SK-N-SH treated with all-trans-retinoic acid at 6 μM for 48 hours (cell line): ENCODE measurements around the gene VSX2.
A peak's percentile ranks its signal among the peaks of the same experiment; 100 is the strongest.

Experiments used
- ATAC-seq: fragments of 200-7000 bp; cut with Tn5 transposase; 3 replicates; pipeline ENCODE4 v1.9.1; 2020; ENCODE audit warnings: mild to moderate bottlenecking, moderate library complexity
- ARNTL ChIP-seq: fragments of 450-650 bp; formaldehyde crosslinking; IDR thresholded peaks from 2 replicates; pipeline ENCODE4 v1.5.0; 2020; ENCODE audit warnings: low read depth, mild to moderate bottlenecking, moderate library complexity, borderline replicate concordance
- BACH2 ChIP-seq: fragments of 250-450 bp; sonication (Bioruptor Pico); IDR thresholded peaks from 2 replicates; pipeline ENCODE4 v1.9.0; 2021; ENCODE audit warnings: mild to moderate bottlenecking, borderline replicate concordance
- CSDC2 ChIP-seq: fragments of 250-450 bp; sonication (Bioruptor Pico); IDR thresholded peaks from 2 replicates; pipeline ENCODE4 v1.5.0; 2020; ENCODE audit warnings: mild to moderate bottlenecking, moderate library complexity
- ESRRG ChIP-seq: fragments of 250-450 bp; sonication (Bioruptor Pico); IDR thresholded peaks from 2 replicates; pipeline ENCODE4 v1.6.1; 2021; ENCODE audit warnings: mild to moderate bottlenecking
- GLIS3 ChIP-seq: fragments of 250-450 bp; sonication (Bioruptor Pico); IDR thresholded peaks from 2 replicates; pipeline ENCODE4 v1.5.0; 2020; ENCODE audit warnings: mild to moderate bottlenecking, moderate library complexity
- ISL1 ChIP-seq: fragments of 250-450 bp; sonication (Bioruptor Pico); IDR thresholded peaks from 2 replicates; pipeline ENCODE4 v2.1.2; 2022; ENCODE audit warnings: mild to moderate bottlenecking, moderate library complexity
- OSR1 ChIP-seq: fragments of 250-450 bp; sonication (Bioruptor Pico); IDR thresholded peaks from 2 replicates; pipeline ENCODE4 v1.8.0; 2022; ENCODE audit warnings: moderate library complexity, mild to moderate bottlenecking, inconsistent platforms
- PPARA ChIP-seq: fragments of 250-450 bp; sonication (Bioruptor Pico); IDR thresholded peaks from 2 replicates; pipeline ENCODE4 v1.5.0; 2020; ENCODE audit warnings: mild to moderate bottlenecking, borderline replicate concordance
- RARB ChIP-seq: fragments of 250-450 bp; sonication (Bioruptor Pico); IDR thresholded peaks from 2 replicates; pipeline ENCODE4 v1.8.0; 2021; ENCODE audit warnings: mild to moderate bottlenecking, moderate library complexity
- SNAI2 ChIP-seq: fragments of 250-450 bp; sonication (Bioruptor Pico); IDR thresholded peaks from 2 replicates; pipeline ENCODE4 v1.5.0; 2020; ENCODE audit warnings: mild to moderate bottlenecking, moderate library complexity
- TCF4 ChIP-seq: fragments of 250-450 bp; sonication (Bioruptor Pico); IDR thresholded peaks from 2 replicates; pipeline ENCODE4 v1.8.0; 2021; ENCODE audit warnings: mild to moderate bottlenecking, moderate library complexity, borderline replicate concordance
- TOX ChIP-seq: fragments of 250-450 bp; sonication (Bioruptor Pico); IDR thresholded peaks from 2 replicates; pipeline ENCODE4 v1.8.0; 2021; ENCODE audit warnings: mild to moderate bottlenecking, moderate library complexity, borderline replicate concordance
- ZC3H10 ChIP-seq: fragments of 250-450 bp; sonication (Bioruptor Pico); IDR thresholded peaks from 2 replicates; pipeline ENCODE4 v1.5.1; 2021; ENCODE audit warnings: mild to moderate bottlenecking, moderate library complexity
- ZFP3 ChIP-seq: fragments of 250-450 bp; sonication (Bioruptor Pico); IDR thresholded peaks from 2 replicates; pipeline ENCODE4 v1.5.0; 2020; ENCODE audit warnings: mild to moderate bottlenecking, moderate library complexity
- ZFP30 ChIP-seq: fragments of 450-650 bp; formaldehyde crosslinking; IDR thresholded peaks from 2 replicates; pipeline ENCODE4 v1.5.0; 2022; ENCODE audit warnings: mild to moderate bottlenecking, moderate library complexity
- ZNF565 ChIP-seq: fragments of 450-650 bp; formaldehyde crosslinking; conservative IDR thresholded peaks from 2 replicates; pipeline ENCODE4 v1.5.0; 2020; ENCODE audit warnings: low read depth, mild to moderate bottlenecking, moderate library complexity
- ZNF70 ChIP-seq: fragments of 450-650 bp; formaldehyde crosslinking; IDR thresholded peaks from 2 replicates; pipeline ENCODE4 v1.5.0; 2020; ENCODE audit warnings: mild to moderate bottlenecking, moderate library complexity
- TF ChIP-seq, protein P1 (sequence below): fragments of 250-450 bp; sonication (Bioruptor Pico); IDR thresholded peaks from 2 replicates; pipeline ENCODE4 v1.8.0; 2021; ENCODE audit warnings: low read depth, mild to moderate bottlenecking, moderate library complexity, borderline replicate concordance
- TF ChIP-seq, protein P2 (sequence below): fragments of 250-450 bp; sonication (Bioruptor Pico); IDR thresholded peaks from 2 replicates; pipeline ENCODE4 v1.5.1; 2020; ENCODE audit warnings: low read depth, mild to moderate bottlenecking, moderate library complexity
- TF ChIP-seq, protein P3 (sequence below): fragments of 250-450 bp; sonication (Bioruptor Pico); IDR thresholded peaks from 2 replicates; pipeline ENCODE4 v1.5.0; 2020; ENCODE audit warnings: mild to moderate bottlenecking, moderate library complexity
- TF ChIP-seq, protein P4 (sequence below): fragments of 250-450 bp; sonication (Bioruptor Pico); IDR thresholded peaks from 2 replicates; pipeline ENCODE4 v1.5.1; 2021; ENCODE audit warnings: mild to moderate bottlenecking, moderate library complexity
- TF ChIP-seq, protein P5 (sequence below): fragments of 250-450 bp; sonication (Bioruptor Pico); IDR thresholded peaks from 2 replicates; pipeline ENCODE4 v1.8.0; 2020; ENCODE audit warnings: mild to moderate bottlenecking, moderate library complexity, borderline replicate concordance

VSX2 gene

DNA sequence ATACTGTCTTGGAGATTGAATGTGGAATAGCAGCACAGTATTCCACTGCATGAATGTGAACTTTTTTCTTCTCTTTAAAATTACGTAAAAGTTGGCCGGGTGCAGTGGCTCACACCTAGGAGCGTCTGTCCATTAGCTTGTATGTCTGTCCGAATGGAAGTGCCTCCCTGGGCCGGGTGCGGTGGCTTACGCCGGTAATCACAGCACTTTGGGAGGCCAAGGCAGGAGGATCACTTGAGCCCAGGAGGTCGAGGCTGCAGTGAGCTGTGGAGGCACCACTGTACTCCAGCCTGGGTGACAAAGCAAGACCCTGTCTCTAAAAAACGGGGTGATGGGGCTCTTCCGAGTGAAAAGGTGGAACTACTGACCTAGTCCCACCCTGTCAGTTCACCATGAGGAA, 22.6 kb upstream of the VSX2 start:
- TF ChIP-seq CSDC2 (CRISPR knock-in tag) (no peak), TOX (CRISPR knock-in tag) (no peak), ISL1 (CRISPR knock-in tag) (no peak), ZFP30 (no peak), GLIS3 (CRISPR knock-in tag) (no peak), PPARA (CRISPR knock-in tag) (no peak), ZC3H10 (no peak), ESRRG (CRISPR knock-in tag) (no peak), SNAI2 (CRISPR knock-in tag) (no peak), BACH2 (CRISPR knock-in tag) (no peak), RARB (CRISPR knock-in tag) (no peak), ZNF565 (CRISPR knock-in tag) (no peak), OSR1 (no peak), ZFP3 (CRISPR knock-in tag) (no peak), ARNTL (CRISPR knock-in tag) (no peak), ZNF70 (CRISPR knock-in tag) (no peak)
- TF ChIP-seq, protein P1, sequence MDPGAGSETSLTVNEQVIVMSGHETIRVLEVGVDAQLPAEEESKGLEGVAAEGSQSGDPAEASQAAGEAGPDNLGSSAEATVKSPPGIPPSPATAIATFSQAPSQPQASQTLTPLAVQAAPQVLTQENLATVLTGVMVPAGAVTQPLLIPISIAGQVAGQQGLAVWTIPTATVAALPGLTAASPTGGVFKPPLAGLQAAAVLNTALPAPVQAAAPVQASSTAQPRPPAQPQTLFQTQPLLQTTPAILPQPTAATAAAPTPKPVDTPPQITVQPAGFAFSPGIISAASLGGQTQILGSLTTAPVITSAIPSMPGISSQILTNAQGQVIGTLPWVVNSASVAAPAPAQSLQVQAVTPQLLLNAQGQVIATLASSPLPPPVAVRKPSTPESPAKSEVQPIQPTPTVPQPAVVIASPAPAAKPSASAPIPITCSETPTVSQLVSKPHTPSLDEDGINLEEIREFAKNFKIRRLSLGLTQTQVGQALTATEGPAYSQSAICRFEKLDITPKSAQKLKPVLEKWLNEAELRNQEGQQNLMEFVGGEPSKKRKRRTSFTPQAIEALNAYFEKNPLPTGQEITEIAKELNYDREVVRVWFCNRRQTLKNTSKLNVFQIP (CRISPR knock-in tag), result no peak
- TF ChIP-seq, protein P2, sequence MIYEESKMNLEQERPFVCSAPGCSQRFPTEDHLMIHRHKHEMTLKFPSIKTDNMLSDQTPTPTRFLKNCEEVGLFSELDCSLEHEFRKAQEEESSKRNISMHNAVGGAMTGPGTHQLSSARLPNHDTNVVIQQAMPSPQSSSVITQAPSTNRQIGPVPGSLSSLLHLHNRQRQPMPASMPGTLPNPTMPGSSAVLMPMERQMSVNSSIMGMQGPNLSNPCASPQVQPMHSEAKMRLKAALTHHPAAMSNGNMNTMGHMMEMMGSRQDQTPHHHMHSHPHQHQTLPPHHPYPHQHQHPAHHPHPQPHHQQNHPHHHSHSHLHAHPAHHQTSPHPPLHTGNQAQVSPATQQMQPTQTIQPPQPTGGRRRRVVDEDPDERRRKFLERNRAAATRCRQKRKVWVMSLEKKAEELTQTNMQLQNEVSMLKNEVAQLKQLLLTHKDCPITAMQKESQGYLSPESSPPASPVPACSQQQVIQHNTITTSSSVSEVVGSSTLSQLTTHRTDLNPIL (CRISPR knock-in tag), result no peak
- TF ChIP-seq, protein P3, sequence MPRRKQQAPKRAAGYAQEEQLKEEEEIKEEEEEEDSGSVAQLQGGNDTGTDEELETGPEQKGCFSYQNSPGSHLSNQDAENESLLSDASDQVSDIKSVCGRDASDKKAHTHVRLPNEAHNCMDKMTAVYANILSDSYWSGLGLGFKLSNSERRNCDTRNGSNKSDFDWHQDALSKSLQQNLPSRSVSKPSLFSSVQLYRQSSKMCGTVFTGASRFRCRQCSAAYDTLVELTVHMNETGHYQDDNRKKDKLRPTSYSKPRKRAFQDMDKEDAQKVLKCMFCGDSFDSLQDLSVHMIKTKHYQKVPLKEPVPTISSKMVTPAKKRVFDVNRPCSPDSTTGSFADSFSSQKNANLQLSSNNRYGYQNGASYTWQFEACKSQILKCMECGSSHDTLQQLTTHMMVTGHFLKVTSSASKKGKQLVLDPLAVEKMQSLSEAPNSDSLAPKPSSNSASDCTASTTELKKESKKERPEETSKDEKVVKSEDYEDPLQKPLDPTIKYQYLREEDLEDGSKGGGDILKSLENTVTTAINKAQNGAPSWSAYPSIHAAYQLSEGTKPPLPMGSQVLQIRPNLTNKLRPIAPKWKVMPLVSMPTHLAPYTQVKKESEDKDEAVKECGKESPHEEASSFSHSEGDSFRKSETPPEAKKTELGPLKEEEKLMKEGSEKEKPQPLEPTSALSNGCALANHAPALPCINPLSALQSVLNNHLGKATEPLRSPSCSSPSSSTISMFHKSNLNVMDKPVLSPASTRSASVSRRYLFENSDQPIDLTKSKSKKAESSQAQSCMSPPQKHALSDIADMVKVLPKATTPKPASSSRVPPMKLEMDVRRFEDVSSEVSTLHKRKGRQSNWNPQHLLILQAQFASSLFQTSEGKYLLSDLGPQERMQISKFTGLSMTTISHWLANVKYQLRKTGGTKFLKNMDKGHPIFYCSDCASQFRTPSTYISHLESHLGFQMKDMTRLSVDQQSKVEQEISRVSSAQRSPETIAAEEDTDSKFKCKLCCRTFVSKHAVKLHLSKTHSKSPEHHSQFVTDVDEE (CRISPR knock-in tag), result no peak
- TF ChIP-seq, protein P4, sequence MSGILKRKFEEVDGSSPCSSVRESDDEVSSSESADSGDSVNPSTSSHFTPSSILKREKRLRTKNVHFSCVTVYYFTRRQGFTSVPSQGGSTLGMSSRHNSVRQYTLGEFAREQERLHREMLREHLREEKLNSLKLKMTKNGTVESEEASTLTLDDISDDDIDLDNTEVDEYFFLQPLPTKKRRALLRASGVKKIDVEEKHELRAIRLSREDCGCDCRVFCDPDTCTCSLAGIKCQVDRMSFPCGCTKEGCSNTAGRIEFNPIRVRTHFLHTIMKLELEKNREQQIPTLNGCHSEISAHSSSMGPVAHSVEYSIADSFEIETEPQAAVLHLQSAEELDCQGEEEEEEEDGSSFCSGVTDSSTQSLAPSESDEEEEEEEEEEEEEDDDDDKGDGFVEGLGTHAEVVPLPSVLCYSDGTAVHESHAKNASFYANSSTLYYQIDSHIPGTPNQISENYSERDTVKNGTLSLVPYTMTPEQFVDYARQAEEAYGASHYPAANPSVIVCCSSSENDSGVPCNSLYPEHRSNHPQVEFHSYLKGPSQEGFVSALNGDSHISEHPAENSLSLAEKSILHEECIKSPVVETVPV (CRISPR knock-in tag), result no peak
- ATAC-seq, result no peak

DNA sequence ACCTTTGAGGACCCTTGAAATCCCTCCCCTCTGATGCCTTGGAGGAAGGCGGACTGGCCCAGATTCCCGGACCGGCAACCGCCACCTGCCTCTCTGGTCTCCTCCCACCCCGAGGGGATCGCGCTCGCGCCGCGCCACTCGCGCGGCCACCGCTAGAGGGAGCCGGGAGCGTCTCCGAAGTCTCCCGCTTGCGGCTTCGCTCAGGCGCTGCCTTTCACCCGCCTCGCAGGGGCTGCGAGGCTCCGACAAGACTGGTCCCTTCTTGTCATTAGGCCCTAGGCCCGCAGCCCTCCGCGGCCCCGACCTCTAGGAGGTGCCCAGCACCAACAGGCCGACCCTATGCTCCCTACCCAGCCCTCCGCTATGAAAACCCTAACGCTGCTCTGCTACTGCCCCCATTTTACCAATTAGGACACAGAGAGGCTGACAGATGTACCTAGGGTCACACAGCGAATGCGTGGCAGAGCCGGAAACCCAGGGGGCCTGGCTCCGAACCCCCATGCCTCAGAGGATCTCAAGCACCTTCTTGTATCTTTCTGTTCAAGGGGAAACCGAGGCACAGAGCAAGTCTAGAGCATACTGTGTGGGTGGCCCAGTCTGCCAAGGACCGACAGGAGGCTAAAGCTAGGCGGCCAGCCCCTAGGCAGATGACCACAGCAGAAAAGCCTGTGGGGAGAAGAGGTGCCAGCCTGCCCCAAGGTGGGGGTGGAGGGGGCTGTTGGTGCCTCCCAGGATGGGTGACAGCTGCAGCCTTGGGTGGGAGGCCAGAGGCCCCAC, 21.4 kb upstream of the VSX2 start:
- TF ChIP-seq ESRRG (CRISPR knock-in tag), result no peak
- TF ChIP-seq ZFP30, result no peak
- no peak for TF ChIP-seq RARB (CRISPR knock-in tag)
- no peak for TF ChIP-seq GLIS3 (CRISPR knock-in tag)
- TF ChIP-seq ZNF70 (CRISPR knock-in tag), result no peak
- TF ChIP-seq SNAI2 (CRISPR knock-in tag), result no peak
- TF ChIP-seq, protein P4 (CRISPR knock-in tag), result no peak
- no peak for TF ChIP-seq PPARA (CRISPR knock-in tag)
- TF ChIP-seq ISL1 (CRISPR knock-in tag), result no peak
- TF ChIP-seq, protein P5, sequence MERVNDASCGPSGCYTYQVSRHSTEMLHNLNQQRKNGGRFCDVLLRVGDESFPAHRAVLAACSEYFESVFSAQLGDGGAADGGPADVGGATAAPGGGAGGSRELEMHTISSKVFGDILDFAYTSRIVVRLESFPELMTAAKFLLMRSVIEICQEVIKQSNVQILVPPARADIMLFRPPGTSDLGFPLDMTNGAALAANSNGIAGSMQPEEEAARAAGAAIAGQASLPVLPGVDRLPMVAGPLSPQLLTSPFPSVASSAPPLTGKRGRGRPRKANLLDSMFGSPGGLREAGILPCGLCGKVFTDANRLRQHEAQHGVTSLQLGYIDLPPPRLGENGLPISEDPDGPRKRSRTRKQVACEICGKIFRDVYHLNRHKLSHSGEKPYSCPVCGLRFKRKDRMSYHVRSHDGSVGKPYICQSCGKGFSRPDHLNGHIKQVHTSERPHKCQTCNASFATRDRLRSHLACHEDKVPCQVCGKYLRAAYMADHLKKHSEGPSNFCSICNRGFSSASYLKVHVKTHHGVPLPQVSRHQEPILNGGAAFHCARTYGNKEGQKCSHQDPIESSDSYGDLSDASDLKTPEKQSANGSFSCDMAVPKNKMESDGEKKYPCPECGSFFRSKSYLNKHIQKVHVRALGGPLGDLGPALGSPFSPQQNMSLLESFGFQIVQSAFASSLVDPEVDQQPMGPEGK (CRISPR knock-in tag), result no peak
- no peak for TF ChIP-seq TCF4 (CRISPR knock-in tag)
- no peak for TF ChIP-seq CSDC2 (CRISPR knock-in tag)
- TF ChIP-seq TOX (CRISPR knock-in tag), result no peak
- TF ChIP-seq ZNF565 (CRISPR knock-in tag), result no peak
- TF ChIP-seq, protein P3 (CRISPR knock-in tag), result no peak
- peak; percentile 98 for ATAC-seq
